CD14-positive monocyte (primary cell): ENCODE results near the gene NAPSA. TPM values are rescaled to one million over a fixed set of nuclear protein-coding genes. Genes with fewer than 3 reads are reported as not detected.

Experiments
- DNase-seq, 3 donors: peaks; one replicate each; pipeline ENCODE4 v3.0.0-alpha.2; 2011 to 2022
- H2AFZ ChIP-seq: 2 replicates; pipeline ENCODE4 v1.6.0; 2012; ENCODE audit warnings: mild to moderate bottlenecking, low read depth, low read length, inconsistent platforms; ENCODE audit not compliant: insufficient read depth, poor library complexity, severe bottlenecking
- H3K27ac ChIP-seq, 2 donors: 1 replicate in 1 of 2; 2 replicates in 1 of 2; pipeline ENCODE4 v1.5.1; 2012 to 2013; ENCODE audit warnings: low read length in 2 of 2, control low read depth in 1 of 2, inconsistent platforms in 1 of 2, low read depth in 1 of 2, mild to moderate bottlenecking in 1 of 2
- H3K27me3 ChIP-seq, 2 donors: one replicate each; pipeline versions ENCODE4 v1.6.0 to v1.6.1; 2011 to 2013; ENCODE audit warnings: low read length in 2 of 2; ENCODE audit not compliant: control insufficient read depth in 2 of 2, insufficient read depth in 2 of 2
- H3K36me3 ChIP-seq, 2 donors: replicated peaks in 1 of 2; 1 replicate in 1 of 2; 2 replicates in 1 of 2; pipeline versions ENCODE4 v1.5.1 to v1.6.1; 2012 to 2013; ENCODE audit warnings: low read length in 2 of 2, control low read depth in 1 of 2, inconsistent platforms in 1 of 2, mild to moderate bottlenecking in 1 of 2; ENCODE audit not compliant: insufficient read depth in 2 of 2, control insufficient read depth in 1 of 2
- H3K4me1 ChIP-seq, 2 donors: 1 replicate in 1 of 2; 2 replicates in 1 of 2; pipeline versions ENCODE4 v1.5.1 to v1.6.1; 2012 to 2013; ENCODE audit warnings: low read length in 2 of 2, control low read depth in 1 of 2, inconsistent platforms in 1 of 2, mild to moderate bottlenecking in 1 of 2, moderate library complexity in 1 of 2; ENCODE audit not compliant: insufficient read depth in 2 of 2, control insufficient read depth in 1 of 2
- H3K4me2 ChIP-seq: replicated peaks from 2 replicates; pipeline ENCODE3; 2012; ENCODE audit warnings: low read length, moderate library complexity, mild to moderate bottlenecking; ENCODE audit not compliant: poor library complexity, severe bottlenecking; ENCODE audit errors: extremely low read depth
- H3K4me3 ChIP-seq, 3 experiments: fragments of 200-600 bp in 1 of 3; sonication (generic) in 1 of 3; replicated peaks in 1 of 3; 1 replicate in 2 of 3; 2 replicates in 1 of 3; pipeline ENCODE4 v1.5.1; 2011 to 2013; ENCODE audit warnings: low read length in 3 of 3, mild to moderate bottlenecking in 3 of 3, control low read depth in 2 of 3, low read depth in 2 of 3, inconsistent platforms in 1 of 3, moderate library complexity in 1 of 3
- H3K79me2 ChIP-seq: 2 replicates; pipeline ENCODE4 v1.6.0; 2012; ENCODE audit warnings: mild to moderate bottlenecking, control low read depth, inconsistent platforms, low read length, moderate library complexity; ENCODE audit not compliant: insufficient read depth
- H3K9ac ChIP-seq: 2 replicates; pipeline ENCODE4 v1.6.0; 2017; ENCODE audit warnings: low read length, mild to moderate bottlenecking; ENCODE audit not compliant: insufficient read depth, poor library complexity, severe bottlenecking
- H3K9me3 ChIP-seq, 2 donors: replicated peaks in 1 of 2; 1 replicate in 1 of 2; 2 replicates in 1 of 2; pipeline versions ENCODE4 v1.5.1 to v1.6.1; 2012 to 2013; ENCODE audit warnings: low read length in 2 of 2, control low read depth in 1 of 2; ENCODE audit not compliant: control insufficient read depth in 1 of 2, insufficient read depth in 1 of 2
- H4K20me1 ChIP-seq: 2 replicates; pipeline ENCODE4 v1.6.0; 2012; ENCODE audit warnings: mild to moderate bottlenecking, low read length, control low read depth, moderate library complexity; ENCODE audit not compliant: insufficient read depth
- H3K27ac Mint-ChIP-seq, 7 donors: one replicate each; pipeline ENCODE4 v1.8.0; 2020; ENCODE audit warnings: mild to moderate bottlenecking in 7 of 7, mixed read lengths in 7 of 7, moderate library complexity in 6 of 7, inconsistent platforms in 2 of 7
- H3K27me3 Mint-ChIP-seq, 3 donors: one replicate each; pipeline ENCODE4 v1.8.0; 2021 to 2022; ENCODE audit warnings: low read depth in 3 of 3, mild to moderate bottlenecking in 3 of 3, mixed read lengths in 3 of 3, moderate library complexity in 3 of 3, inconsistent platforms in 1 of 3
- H3K36me3 Mint-ChIP-seq, 2 donors: one replicate each; pipeline ENCODE4 v1.8.0; 2020; ENCODE audit warnings: mixed read lengths in 2 of 2, inconsistent platforms in 1 of 2, mild to moderate bottlenecking in 1 of 2
- H3K4me1 Mint-ChIP-seq: one replicate; pipeline ENCODE4 v1.8.0; 2020; ENCODE audit warnings: mild to moderate bottlenecking, mixed read lengths
- H3K4me3 Mint-ChIP-seq, 2 donors: one replicate each; pipeline ENCODE4 v1.8.0; 2020; ENCODE audit warnings: mild to moderate bottlenecking in 2 of 2, mixed read lengths in 2 of 2, moderate library complexity in 1 of 2
- H3K9me3 Mint-ChIP-seq, 7 donors: one replicate each; pipeline ENCODE4 v1.8.0; 2020 to 2022; ENCODE audit warnings: mixed read lengths in 7 of 7, mild to moderate bottlenecking in 6 of 7, moderate library complexity in 6 of 7, inconsistent platforms in 2 of 7
- CTCF ChIP-seq: fragments of 200-600 bp; IDR thresholded peaks from one replicate; pipeline ENCODE4 v1.8.0; 2022; ENCODE audit warnings: antibody characterized with exemption, mild to moderate bottlenecking
- WGBS: methylation state at CpG from one replicate; pipeline ENCODE4 v1.1.5; 2013; ENCODE audit warnings: missing lambda C conversion rate; ENCODE audit not compliant: insufficient coverage; 5-methylcytosine and 5-hydroxymethylcytosine counted together
- intact Hi-C, 2 donors: fragments of 100-400 bp; cut with micrococcal nuclease; formaldehyde crosslinking; loops; one replicate each; pipeline versions ENCODE4 v1.15.0 to v1.15.1; 2023
- polyA plus RNA-seq, 3 donors: library from polyadenylated mRNA; depleted of rRNA in 1 of 3; unstranded in 2 of 3; stranded (reverse) in 1 of 3; fragments of 300-500 nt in 2 of 3; fragments of >200 nt in 1 of 3; fragmentation: Illumina TruSeq in 2 of 3; gene quantifications; 1 replicate in 2 of 3; 2 replicates in 1 of 3; pipeline ENCODE4 v1.2.3, GENCODE V29; 2012 to 2021

The NAPSA gene
- polyA plus RNA-seq, 3 donors: 0.27 to 1.3 (median 0.52) TPM

- peak; percentile 40 for TF ChIP-seq CTCF
- intact Hi-C loops: loop anchor here (5.0 to 10.0 kb wide), 2 partner anchors 474 to 476 kb away; no protein-coding TSS in a partner anchor
- 4% methylated on average over 104 of the region's 104 CpGs for WGBS
- H3K27ac Mint-ChIP-seq: no peak overlapping the region
- peaks cover 60 to 73% of the 10 kb centered on the region in 2 donors for H3K4me1 ChIP-seq
- H3K4me3 ChIP-seq: peak overlapping the region; percentile 39 to 73 (median 52)
- peak overlapping the region; percentile 81 for H3K4me2 ChIP-seq
- H3K9me3 ChIP-seq: peaks cover 0 to 14% of the 10 kb centered on the region in 2 donors
- H2AFZ ChIP-seq: peak overlapping the region; percentile 46
- H3K27ac ChIP-seq: no peak overlapping the region
- H3K4me3 Mint-ChIP-seq: peak overlapping the region; percentile 55 to 65
- H3K79me2 ChIP-seq: no peaks in the 10 kb centered on the region
- peaks cover 47% of the 10 kb centered on the region for H4K20me1 ChIP-seq
- H3K4me1 Mint-ChIP-seq: peaks cover 57% of the 10 kb centered on the region
- DNase-seq: peak in 2 of 3 donors; percentile 35 to 46
- H3K9ac ChIP-seq: peak overlapping the region; percentile 46
- peaks cover 2 to 44% (median 26%) of the 10 kb centered on the region in 7 donors for H3K9me3 Mint-ChIP-seq
- peaks cover 19 to 26% of the 10 kb centered on the region in 2 donors for H3K27me3 ChIP-seq
- peaks cover 0 to 5% of the 10 kb centered on the region in 2 donors for H3K36me3 ChIP-seq
- peaks cover 33 to 42% (median 39%) of the 10 kb centered on the region in 3 donors for H3K27me3 Mint-ChIP-seq
- peaks cover 15 to 17% of the 10 kb centered on the region in 2 donors for H3K36me3 Mint-ChIP-seq
These were observed 37.1 kb downstream of the NAPSA start for GRCh38 chr19:50328224-50328872.

GRCh38 chr19:50327461-50328223 lies 37.8 kb downstream of the NAPSA start:
- 14% methylated on average over 17 of the region's 20 CpGs for WGBS
- Histone ChIP-seq H2AFZ (no peak overlapping the region), H3K4me1 (peaks cover 53 to 66% of the 10 kb centered on the region in 2 donors), H3K79me2 (no peaks in the 10 kb centered on the region), H3K4me3 (peak overlapping the region in 2 of 3 experiments; percentile 16 to 64), H3K27me3 (peaks cover 19 to 26% of the 10 kb centered on the region in 2 donors), H3K27ac (no peak overlapping the region), H4K20me1 (peaks cover 52% of the 10 kb centered on the region), H3K9me3 (peaks cover 0 to 14% of the 10 kb centered on the region in 2 donors), H3K9ac (no peak overlapping the region), H3K36me3 (peaks cover 0 to 6% of the 10 kb centered on the region in 2 donors), H3K4me2 (peak overlapping the region; percentile 81)
- peak overlapping the region in 2 of 7 donors; percentile 20 to 79 for H3K27ac Mint-ChIP-seq
- intact Hi-C loops: loop anchor here (5.0 to 10.0 kb wide), 2 partner anchors 475 to 477 kb away; no protein-coding TSS in a partner anchor
- no peak for DNase-seq
- peak overlapping the region; percentile 77 to 90 for H3K4me3 Mint-ChIP-seq
- peaks cover 18 to 20% of the 10 kb centered on the region in 2 donors for H3K36me3 Mint-ChIP-seq
- H3K27me3 Mint-ChIP-seq: peaks cover 33 to 42% (median 39%) of the 10 kb centered on the region in 3 donors
- no peak for TF ChIP-seq CTCF
- peaks cover 2 to 41% (median 26%) of the 10 kb centered on the region in 7 donors for H3K9me3 Mint-ChIP-seq
- peaks cover 52% of the 10 kb centered on the region for H3K4me1 Mint-ChIP-seq
